CD4-positive, alpha-beta T cell treated with Interleukin-12 subunit alpha and Interleukin-12 subunit beta, for 1 hour (primary cell): ENCODE results near the gene NUAK1.
"Not testable (repeated sequence)": the region's sequence is repeated elsewhere in the genome, so short reads cannot be mapped to it uniquely, and the experiment has no call there.

Source experiments
- DNase-seq: peaks from one replicate; pipeline ENCODE4 v3.0.0-alpha.2; 2020

Gene NUAK1

DNA sequence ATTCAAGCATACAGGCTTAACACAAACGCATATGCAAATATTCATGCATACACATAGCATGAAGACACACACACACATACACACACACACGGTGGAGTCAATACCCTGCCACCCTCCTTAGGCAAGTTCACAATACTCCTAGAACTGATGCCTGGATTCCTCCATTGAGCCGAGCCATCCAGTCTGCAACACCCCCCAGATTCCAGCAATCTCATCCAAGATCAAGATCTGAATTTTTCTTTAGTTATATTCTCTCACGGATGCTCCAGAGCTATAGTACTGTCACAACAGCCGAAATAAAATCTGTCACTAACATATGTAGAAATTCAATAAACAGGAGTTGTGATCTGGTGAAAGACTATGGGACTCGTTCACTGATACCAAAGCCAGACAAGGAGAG lies 110.8 kb downstream of the NUAK1 start:
- no peak for DNase-seq

DNA sequence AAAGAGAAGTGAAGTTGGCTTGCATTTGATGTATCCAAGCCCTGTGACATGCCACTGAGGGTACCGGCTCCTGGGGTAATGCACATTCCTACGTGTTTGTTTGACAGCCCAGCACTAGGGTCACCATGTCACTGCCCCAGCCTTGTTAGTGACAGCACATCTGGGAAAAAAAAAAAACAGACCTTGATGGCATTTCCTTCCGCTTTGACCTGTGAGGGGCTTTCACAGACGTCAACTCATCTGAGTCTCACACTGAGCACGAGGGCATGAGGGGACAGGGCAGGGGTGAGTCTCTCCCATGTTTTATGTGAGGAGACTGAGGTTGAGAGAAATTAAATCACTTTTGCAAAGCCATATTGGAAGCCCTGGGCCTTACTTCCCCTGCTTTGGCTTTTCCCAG lies 111.5 kb downstream of the NUAK1 start:
- DNase-seq: no peak

DNA sequence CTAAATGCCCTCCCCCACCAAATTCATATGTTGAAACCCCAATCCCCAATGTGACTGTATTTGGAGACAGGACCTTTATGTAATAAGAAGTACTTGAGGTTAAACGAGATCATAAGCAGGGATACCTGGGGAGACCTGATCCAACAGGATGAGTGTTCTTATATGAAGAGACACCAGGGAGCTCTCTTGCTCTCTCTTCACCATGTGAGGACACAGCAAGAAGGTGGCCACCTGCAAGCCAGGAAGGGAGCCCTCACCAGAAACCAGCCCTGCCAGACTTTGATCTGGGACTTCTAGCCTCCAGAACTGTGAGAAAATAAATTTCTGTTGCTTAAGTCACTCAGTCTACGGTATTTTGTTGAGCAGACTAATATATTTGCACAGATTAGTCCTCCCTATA lies 113.6 kb downstream of the NUAK1 start:
- no peak for DNase-seq

DNA sequence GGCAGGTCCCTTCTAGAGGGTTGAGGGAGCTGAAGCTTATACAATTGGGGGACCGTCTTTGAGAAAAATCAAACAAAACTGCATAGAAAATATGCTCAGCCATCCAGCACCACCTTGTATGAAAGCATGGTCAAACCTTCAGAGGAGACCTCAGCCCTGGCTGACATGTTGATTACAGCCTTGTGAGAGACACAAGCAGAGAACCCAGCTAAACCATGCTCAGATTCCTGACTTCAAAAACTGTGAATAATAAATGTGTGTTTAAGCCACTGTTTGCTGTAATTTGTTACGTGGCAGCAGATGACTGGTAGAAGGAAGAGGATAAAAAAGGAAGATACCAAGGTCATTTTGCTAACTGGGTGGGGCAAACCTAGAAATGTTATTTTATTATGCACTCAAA lies 115.7 kb downstream of the NUAK1 start:
- no peak for DNase-seq

DNA sequence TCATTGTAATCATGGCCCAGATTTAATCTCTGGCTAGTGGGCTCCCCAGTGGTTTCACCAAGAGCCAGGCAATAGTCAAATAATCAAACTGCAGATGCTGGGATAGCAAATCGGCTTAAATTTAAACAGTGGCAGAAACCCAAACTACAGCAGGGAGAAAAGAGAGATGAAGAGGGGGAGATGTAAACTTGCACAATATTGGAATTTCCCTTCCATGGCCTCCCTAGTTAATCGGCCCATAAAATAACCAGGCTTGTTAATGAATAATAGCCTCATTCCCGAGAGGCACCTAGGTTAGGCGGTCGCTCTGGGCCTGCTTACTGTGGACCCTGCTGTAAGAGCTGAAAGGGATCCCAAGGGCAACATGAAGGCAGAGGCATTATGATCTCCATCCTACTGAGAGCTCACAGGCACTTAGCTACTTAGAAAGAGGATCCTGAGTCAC lies 116.2 kb downstream of the NUAK1 start:
- DNase-seq: no peak

DNA sequence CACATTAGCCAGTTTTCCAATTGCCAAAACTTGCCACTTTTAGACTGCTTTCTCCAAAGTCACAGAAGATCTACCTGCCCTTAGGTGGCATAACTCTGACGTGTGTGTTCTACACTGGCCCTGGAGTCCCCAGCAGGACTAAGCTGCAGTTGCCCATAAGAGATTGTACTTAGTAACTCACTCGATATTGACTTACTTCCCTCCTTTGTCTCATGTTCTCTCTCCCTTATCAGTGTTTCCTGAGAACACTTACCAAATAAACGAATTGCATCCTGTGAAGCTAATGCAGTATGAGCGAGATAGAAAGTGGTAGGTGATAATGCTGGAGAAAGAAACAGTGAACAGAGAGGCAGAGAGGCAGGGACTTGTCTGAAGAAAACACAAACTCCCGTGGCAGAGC lies 117.2 kb downstream of the NUAK1 start:
- no peak for DNase-seq

DNA sequence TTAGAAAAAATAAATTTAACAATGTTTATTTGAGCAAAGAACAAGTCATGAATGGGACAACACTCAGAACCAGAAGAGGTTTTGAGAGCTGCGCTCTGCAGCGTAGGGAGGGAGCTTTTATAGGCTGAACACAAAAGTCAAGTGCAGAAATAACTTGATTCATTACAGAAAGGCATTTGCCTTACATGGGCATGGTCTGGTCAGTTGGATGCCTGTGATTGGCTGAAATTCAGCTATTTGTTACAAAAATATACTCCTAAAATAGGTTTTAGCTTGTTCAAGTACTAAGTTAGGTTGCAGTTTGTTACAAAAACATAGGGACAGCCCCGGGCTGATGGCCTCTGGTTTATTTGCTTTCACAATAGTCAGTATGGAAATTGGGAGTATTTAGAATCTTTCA lies 118.0 kb downstream of the NUAK1 start:
- DNase-seq: no peak

DNA sequence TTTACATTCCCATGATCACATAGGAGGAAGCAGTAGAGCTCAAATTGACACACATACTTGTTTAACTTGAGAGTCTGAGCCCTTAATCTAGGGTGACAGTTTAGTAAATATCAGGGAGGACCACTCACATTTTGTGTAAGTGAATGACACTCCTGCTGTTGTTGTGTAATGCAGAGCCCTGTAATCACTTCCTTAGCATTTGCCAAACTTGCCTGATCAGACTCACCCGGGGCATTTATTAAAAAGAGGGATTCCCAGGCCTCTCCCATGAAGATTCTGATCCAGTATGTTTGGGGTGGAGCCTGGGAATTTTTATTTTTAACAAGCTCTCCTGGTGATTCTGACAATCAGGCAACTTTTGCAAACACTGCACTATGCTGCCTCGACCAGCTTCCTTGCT lies 119.6 kb downstream of the NUAK1 start:
- DNase-seq: no peak

DNA sequence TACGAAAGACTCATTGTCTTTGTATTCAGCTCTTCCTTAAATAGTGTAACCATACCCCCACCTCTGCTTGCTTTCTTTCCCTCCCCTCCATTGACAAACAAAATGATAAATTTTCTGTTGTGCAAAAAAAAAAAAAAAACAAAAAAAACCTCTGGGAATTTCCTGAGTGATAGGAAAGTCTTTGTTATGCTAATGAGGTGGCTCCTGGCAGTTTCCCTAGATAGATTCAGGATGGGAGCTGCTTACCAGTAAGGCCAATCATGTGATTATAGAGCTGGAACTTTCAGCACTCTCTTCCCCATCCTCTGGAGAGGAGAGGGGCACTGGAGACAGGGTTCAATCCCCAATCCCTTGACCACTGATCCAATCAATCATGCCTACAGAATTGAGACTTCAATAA lies 120.5 kb downstream of the NUAK1 start:
- no peak for DNase-seq

DNA sequence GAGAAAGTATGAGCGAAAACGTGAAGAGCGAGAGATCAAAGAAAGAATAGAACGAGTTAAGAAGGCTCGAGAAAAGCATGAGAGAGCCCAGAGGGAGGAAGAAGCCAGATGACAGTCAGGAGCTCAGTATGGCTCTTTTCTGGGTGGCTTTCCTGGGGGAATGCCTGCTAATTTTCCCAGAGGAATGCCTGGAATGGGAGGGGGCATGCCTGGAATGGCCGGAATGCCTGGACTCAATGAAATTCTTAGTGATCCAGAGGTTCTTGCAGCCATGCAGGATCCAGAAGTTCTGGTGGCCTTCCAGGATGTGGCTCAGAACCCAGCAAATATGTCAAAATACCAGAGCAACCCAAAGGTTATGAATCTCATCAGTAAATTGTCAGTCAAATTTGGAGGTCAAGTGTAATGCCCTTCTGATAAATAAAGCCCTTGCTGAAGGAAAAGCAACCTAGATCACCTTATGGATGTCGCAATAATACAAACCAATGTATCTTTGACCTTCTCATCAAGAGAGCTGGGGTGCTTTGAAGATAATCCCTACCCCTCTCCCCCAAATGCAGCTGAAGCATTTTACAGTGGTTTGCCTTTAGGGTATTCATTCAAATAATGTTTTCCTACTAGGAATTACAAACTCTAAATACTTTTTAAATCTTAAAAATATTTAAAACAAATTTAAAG lies 122.0 kb downstream of the NUAK1 start:
- not testable (repeated sequence) for DNase-seq

DNA sequence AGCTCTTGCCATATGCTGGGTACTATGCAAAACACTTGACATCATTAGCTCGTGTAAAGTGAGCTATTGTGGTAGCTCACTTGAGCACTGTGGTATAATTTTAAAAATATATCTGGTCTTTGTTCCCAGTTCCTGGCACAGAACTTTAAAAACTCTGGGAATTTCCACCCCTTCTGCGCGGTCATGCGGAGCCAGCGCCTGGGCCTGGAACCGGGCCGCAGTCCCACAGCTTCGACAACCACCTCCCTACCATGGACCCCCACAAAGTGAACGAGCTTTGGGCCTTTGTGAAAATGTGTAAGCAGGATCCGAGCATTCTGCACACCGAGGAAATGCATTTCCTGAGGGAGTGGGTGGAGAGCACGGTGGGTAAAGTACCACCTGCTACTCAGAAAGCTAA lies 123.1 kb downstream of the NUAK1 start:
- DNase-seq: no peak

DNA sequence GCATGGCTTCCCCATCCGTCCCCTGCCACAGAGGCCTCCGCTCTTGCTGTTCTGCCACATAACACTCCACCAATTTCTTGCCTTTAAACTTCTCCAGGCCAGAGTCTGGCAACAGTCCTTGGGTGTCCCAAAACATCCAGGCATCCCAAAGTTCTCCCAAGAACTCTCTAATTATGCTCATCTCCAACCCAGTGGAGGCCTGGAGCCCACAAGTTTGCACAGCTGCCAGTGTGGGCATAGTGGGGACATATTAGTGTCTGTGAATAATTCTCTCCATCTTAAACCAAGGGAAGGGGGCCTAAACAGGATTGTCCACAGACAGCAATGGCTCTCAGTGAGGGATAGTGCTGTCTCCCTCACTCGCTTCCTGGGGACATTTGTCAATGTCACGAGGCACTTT lies 124.8 kb downstream of the NUAK1 start:
- no peak for DNase-seq
